Measurements from ENCODE around the gene SLC35A1. TPM values are rescaled to one million over a fixed set of nuclear protein-coding genes. Genes with fewer than 3 reads are reported as not detected.
"Not testable (repeated sequence)": the region's sequence is repeated elsewhere in the genome, so short reads cannot be mapped to it uniquely, and the experiment has no call there.

SLC35A1 gene, protein sequence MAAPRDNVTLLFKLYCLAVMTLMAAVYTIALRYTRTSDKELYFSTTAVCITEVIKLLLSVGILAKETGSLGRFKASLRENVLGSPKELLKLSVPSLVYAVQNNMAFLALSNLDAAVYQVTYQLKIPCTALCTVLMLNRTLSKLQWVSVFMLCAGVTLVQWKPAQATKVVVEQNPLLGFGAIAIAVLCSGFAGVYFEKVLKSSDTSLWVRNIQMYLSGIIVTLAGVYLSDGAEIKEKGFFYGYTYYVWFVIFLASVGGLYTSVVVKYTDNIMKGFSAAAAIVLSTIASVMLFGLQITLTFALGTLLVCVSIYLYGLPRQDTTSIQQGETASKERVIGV
- total RNA-seq: 12.4 and 12.5 TPM in 2 replicates

DNA sequence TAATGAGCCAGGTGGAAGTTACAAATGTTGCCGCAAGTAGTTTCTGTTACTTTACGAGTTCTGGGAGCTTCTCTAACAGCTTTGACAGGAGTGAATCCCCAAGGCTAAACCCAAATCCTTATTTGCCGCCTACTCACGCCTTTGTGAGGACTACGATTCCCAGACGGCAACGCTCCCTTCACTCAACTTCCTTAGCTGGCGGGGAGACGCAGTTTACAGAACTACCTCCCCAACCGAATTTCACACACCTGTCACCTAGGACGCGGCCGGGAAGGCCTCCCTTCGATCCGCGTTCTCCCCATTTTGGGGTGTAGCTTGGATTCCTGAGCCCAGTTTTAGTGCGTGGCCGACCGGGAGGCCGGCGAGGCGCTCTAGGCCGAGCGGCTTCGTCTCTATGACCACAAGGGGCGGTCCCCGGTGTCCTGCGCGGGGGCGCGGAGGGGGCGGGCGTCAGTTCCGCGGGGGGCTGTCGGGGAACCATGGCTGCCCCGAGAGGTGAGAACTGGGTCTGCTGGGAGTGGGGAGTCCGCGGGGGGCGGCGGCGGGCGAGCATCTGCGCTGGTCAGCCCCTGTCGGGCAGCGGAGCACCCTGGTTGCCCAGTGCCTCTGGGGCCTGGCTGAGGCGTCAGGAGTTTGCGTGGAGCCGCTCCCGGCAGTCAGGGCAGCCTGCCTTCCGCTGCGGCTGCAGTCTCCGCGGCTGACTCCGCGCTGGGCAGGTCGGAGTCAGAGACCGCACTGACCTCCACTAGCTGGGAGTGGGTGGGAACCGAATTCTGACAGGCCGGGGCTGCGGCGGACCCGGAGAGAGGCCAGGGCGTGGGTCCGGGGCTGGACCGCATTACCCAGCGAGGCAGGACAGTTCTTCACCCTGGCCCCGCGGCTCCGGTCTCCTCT, at the start of gene SLC35A1:
SLC35A1 (plus strand) TSS at position 450 of the 894 bp plus-strand sequence; CDS start at position 480, 30 bp downstream.
- intact Hi-C loops (cut with micrococcal nuclease): loop anchor here (1.0 to 5.0 kb wide), 7 partner anchors 64 to 1608 kb away; partner anchors contain the start of genes AKIRIN2, ORC3, PNRC1 and SMIM8

DNA sequence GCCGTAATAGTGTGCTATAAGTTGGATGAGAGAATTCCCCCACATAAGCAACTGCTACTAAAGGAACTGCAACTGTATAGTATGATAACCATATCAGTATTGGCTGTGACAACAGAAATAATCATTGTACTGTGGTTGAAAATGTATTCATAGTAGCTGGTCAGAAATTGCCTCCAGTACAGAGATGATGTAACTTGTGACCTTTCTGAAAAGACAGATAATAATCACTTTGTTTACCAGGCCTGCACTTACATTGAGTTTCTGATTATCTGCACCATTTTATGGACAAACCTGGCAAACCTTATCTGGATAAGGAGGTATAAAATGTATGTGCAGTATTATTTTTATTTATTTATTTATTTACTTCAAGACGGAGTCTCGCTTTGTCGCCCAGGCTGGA, 46.0 kb upstream of the SLC35A1 start:
- intact Hi-C loops (cut with micrococcal nuclease): no loop called here

DNA sequence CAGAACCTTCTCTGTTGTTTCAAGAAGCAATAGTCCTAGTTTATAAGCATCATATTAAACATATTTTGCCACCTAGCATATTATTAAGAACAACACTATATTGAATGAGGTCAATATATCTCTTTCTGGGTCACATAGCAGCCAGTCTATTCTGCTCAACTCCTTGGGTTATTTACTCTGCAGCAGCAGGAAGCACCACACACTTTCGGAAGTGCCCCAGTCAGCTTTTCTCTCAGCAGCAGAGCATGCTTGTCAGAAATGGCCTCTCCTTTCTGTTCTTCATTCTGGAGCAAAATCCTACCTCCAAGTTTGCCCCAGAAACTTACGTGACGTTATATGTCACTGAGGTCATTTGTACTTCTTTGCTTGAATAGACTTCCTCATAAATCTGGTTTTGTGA, 42.3 kb upstream of the SLC35A1 start:
- intact Hi-C loops (cut with micrococcal nuclease): no loop called here

DNA sequence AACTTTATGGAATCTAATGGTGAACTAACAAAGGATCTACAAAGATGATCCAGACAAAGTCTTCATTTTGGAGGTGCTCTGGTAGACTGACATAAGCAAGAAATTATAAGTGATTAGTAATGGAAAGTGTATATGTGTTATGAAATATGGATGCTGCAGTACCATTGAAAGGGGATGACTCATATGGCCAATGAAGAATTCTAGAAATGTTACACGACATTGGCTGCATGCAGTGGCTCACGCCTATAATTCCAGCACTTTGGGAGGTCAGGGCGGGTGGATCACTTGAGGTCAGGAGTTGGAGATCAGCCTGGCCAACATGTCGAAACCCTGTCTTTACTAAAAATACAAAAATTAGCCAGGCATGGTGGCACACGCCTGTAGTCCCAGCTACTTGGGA, 41.5 kb upstream of the SLC35A1 start:
- intact Hi-C loops (cut with micrococcal nuclease): no loop called here

DNA sequence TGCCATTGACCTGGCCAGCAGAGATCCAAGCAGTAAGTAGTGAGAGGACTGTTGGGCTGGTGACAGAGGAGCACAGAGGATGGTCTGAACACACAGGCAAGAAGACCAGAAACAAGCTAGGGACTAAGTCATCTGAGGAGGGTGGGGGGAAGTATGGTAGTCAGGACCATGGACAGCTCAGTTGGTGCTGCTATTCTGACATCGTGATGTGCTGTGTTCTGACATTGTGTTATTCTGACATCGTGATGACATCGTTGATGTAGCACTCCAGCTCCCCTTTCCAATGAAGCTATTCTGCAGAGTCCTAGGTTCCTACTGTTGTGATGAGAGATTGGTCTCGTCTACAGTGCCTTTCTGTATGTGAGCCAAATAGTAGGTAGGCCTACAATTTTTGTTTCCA, 36.3 kb upstream of the SLC35A1 start:
- intact Hi-C loops (cut with micrococcal nuclease): no loop called here

DNA sequence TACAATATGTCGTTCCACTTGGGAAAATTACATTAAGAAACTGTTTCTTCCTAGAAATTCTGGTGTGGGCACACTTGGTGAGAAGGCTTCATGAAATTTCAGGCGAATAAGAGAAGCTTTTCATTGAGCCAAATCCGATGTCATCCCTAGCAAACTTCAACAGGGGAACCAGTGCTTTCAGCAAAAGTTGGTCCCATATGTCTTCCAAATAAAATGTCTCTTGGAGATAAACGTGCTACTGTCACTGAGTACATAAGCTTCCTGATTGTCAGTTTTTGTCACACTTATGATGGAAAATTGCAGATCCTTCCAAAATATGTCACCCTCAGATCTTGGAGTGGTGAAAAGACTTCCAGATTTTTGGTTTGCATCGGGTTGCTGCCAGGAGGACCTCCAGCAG, 31.1 kb upstream of the SLC35A1 start:
- intact Hi-C loops (cut with micrococcal nuclease): no loop called here

DNA sequence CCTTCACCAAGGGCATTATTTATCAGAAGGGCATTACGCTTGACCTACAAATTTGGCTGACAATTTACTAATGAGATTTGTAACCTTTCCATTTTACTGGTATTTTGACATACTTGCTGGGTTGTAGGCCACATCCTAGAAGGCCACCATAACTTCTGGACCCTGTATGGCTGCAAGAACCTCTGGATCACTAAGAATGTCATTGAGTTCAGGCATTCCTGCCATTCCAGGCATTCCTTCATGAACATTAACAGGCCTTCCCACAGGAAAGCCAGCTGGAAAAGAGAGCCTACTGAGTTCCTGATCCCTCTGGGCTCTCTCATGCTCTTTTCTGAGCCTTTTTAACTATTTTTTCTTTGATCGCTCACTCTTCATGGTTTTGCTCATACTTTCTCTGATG, 28.4 kb upstream of the SLC35A1 start:
- intact Hi-C loops (cut with micrococcal nuclease): no loop called here

DNA sequence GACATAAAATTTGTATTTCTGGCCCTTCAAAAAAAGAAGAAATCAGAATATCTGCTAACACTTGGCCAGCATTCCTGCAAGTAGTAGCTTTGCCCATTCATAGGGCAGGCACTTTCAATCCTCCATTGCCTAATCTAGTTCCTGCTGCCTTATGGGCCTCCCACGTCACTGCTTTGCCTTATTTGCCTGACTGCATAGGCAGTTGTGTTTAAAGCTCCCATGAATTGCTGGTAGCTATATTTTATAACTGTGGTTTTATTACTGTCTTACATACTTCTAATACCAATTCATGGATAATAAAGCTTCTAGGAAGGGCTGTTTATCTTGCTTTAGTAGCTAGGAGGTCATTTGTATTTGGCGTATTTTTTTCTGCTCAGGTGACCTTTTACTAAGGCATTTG, 7.7 kb upstream of the SLC35A1 start:
- intact Hi-C loops (cut with micrococcal nuclease): no loop called here

DNA sequence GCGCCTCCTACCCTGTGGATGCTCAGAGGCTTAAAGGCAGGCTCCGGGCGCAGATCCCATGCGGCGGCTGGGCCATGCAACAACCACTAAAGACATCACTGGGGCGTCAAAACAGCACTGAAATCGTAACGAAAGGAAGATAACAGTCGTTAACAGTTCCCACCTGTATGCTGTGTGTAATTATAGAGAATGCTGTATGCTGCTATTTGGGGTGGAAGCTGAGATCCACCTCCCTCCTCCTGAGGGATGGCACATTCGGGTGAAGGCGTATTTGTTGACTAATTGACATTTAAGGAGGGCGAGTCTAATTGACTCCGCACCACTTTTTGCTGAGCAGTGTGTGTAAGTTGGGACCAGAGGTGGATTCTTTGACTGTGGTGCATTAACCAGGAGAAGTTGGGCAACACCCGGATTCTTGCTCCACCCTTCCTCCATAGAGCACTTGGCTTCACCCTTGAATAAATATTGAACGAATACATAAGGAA, 687 bp downstream of the SLC35A1 start:
- intact Hi-C loops (cut with micrococcal nuclease): loop anchor here (2.0 to 5.0 kb wide), 4 partner anchors 65 to 1607 kb away; partner anchors contain the start of genes PNRC1 and ZNF292

DNA sequence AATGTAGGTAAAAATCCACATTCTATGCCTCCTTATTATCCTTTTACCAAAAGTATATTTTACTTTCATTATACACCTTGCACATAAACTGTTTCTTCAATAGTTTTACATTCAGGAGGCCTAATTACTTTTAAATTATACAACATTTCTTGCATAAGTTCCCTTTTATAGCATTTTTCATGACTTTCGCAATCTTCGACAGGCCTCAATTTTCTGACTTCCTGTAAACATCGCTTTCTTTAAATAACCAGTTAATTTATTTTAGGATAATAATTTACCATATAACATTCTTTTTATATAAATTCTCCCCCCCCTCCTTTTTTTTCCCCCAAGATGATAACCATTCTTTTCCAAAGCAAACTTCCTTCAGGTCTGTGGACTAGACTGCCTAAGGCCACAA, 9.2 kb downstream of the SLC35A1 start:
- intact Hi-C loops (cut with micrococcal nuclease): no loop called here

DNA sequence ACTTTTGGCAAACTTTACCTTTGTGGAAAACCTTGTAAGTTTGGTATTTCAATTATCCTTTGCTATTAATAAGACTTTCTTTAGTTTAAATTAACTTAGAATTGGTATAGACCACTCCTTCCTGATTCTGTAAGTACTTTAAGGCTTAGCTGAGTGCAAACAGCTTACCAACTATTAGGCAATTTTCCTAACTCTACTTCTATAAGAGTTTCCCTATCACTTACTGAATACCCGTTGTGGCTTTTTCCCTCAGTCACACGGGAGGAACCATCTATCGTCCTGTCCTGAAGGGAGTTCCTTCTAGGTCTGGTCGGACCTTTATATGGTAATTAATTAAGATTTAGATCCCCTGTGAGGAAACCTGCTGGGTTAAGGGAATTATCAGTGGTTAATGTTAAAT, 9.6 kb downstream of the SLC35A1 start:
- intact Hi-C loops (cut with micrococcal nuclease): no loop called here

DNA sequence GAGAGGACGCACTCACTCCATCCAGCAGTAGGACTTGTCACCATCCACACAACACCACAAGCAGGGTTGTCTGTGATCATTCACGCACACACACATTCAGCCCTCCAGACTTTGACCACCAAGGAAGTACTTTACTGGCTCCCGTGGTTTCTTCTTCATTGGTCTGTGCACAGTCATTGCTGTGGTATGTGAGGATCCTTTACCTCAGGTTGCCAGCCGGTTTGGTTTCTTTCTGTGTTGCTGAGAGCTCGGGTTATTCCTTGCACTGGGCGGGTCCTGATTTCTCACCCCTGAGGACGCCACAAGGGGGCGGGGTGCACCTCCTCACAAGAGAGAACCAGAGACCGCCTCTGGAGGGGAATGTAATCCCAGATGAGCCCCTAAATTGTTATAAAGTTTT, 11.2 kb downstream of the SLC35A1 start:
- intact Hi-C loops (cut with micrococcal nuclease): no loop called here

DNA sequence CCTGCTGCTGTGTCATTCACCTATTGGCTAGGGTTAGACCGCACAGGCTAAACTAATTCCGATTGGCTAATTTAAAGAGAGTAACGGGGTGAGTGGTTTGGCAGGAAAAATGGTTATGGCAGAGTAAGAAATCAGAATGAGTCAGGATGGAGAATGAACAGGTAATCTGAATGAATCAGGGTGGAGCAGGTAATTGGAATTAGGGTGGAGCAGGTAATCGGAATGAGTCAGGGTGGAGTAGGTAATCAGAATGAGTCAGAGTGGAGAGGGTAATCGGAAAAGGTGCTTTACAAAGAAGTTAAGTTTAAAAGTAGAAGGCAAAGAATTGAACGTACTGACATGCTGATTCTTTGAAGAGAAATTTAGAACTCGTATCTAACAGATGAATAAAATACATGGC, 11.7 kb downstream of the SLC35A1 start:
- intact Hi-C loops (cut with micrococcal nuclease): no loop called here

DNA sequence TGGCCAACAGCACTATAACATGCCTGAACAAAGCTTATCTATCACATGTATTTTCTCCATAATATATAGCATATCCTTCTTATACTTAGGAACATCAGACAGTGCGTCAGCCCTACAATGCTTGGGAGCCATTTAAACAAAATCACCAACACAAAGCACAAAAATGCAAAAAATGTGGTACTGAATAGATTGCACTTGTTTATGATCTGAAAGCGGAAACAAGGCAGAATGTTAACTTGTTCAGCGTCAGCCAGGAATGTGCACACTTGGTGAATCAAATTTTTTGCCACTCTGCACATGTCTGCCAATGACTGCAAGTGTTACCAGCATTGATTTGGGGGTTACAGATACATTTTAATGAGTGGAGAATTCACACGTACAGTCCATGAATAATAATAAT, 14.8 kb downstream of the SLC35A1 start:
- intact Hi-C loops (cut with micrococcal nuclease): no loop called here

DNA sequence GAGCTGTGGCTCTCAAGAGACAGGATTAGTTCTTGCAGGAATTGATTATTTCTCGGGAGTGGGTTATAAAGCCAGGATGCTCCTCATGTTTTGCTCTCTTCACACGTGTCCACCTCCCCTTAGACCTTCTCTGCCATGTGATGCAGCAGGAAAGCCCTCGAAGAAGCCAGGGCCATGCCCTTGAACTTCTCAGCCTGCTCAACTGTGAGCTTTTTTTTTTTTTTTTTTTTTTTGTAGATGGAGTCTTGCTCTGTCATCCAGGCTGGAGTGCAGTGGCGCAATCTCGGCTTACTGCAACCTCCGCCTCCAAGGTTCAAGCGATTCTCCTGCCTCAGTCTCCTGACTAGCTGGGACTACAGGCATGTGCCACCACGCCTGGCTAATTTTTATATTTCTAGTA, 16.6 kb downstream of the SLC35A1 start:
- intact Hi-C loops (cut with micrococcal nuclease): not testable (repeated sequence)

DNA sequence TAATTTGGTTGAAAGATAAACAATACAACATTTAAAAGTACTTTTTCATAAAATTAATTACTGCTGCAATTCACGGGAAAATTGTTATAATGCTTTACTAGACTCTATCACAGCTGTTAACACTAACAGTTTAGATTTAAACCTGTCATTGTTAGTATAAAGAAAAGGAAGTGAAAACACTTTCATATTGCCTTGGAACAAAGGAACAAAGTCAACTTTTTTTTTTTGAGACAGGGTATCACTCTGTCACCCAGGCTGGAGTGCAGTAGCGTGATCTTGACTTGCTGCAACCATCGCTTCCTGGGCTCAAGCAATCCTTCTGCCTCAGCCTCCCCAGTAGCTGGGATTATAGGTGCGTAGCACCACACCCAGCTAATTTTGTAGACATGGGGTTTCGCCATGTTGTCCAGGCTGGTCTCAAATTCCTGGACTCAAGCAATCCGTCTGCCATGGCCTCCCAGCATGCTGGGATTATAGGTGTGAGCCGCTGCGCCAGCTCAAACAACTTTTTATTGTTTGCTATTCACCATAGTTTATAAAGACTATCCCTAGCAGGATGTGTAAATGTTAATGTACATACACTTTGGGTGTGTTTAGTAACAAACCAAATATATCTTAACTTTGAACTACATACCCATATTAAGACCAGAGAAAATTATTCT, 22.1 kb downstream of the SLC35A1 start:
- intact Hi-C loops (cut with micrococcal nuclease): no loop called here

DNA sequence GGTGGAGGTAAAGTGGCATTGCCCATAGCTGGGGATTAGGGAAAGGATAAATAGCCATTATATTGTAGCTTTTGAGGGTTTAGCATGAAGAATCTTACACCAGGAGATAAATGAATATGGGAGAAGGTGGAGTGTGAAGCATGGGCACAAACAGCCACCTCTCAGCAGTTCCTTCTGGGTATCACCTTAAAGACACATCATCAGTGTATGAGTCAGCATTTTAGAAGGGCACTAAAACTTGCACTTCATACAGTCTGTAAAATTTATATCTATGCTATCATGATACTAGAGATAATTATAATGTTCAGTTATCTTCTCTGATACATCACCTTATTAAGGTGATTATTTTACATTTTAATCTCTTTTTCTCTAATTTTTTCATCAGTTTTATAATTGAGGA, 25.3 kb downstream of the SLC35A1 start:
- intact Hi-C loops (cut with micrococcal nuclease): no loop called here

DNA sequence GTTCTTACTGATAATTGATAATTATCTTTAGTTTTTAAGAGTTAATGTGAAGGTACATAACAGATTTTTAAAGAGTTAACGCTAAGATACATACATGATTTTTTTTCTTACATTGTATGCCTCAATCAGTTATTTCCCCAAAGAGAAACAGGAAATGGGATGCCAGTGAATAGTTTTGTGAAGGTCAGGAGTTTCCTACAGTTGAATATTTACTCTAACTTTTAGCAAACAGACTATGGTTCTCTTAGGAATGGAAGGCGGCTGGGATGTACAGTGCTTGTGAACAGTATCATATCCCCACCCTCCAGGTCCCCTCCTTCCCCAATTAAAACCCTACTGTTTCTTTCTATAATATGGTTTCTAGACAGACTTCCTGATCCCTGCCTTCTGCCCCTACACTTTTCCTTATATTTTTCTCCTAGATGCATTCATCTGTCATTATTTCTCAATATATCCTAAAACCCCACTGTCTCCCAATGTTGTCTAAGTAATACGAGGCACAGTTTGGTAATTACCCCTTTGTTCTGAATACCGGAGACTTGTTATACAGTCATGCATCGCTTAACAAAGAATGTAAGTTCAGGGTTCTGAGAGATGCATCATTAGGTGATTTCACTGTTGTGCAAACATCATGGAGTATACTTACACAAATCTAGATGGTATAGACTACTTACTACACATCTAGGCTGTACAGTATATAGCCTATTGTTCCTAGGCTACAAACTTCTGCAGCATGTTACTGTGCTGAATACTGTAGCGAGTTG, 29.2 kb downstream of the SLC35A1 start:
- intact Hi-C loops (cut with micrococcal nuclease): no loop called here

DNA sequence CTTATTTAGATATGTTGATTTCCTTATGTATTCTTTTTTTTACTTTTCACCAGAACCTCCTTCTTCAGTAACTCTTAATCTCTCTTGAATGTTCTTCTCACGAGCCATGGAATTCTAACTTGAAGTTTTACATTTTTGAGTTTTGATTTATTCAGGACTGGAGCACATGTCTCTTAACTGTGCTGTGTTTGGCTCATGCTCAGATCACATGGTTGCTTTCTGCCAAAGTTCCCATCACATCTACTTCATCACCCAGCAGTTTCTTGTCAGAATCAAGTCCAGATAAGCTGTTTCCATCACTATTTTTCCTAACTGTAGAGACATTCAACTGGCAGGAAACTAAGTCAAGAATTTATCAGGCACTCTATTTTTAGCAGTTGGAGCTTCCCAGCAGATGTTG, 31.7 kb downstream of the SLC35A1 start:
- intact Hi-C loops (cut with micrococcal nuclease): no loop called here

DNA sequence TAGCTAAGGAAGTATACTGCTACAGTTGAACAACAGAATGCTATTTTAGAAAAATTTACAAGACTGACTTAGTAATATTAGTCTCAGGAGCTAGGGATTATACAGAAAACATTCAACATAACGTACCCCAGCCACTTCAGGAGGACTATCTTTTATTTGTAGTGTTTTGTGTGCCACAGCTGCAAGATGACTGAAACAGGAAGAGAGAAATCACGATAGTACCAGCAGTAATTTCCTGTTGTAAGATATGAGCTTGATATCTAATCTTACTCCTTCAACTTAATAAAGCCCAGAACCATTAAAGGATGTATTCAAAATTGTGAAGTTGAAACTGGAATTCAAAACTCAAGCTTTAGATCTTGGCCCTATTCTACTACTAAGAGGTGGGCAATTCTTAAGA, 42.1 kb downstream of the SLC35A1 start:
- intact Hi-C loops (cut with micrococcal nuclease): no loop called here

DNA sequence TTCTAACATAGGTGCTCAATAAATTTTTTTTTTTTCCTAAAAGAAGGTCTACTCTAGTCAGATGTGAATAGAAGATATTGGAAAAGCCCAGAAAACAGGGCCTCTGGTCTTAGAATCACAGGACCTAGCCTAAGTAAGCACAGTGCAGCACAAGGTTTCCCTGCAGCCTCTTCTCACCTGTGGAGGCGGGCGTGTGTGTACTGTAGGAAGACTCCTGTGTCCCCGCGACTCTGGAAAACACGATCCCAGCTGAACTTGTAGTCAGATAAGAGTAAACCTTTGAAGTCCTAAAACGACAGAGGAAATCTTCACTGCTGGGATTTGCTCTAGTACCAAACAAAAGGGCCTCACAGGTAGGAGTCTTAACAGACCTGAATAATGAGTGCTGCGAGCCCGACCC, 45.7 kb downstream of the SLC35A1 start:
- intact Hi-C loops (cut with micrococcal nuclease): no loop called here

Data from T-helper 2 cell treated with Interferon-gamma antibody and Interleukin-4, amounts not matched to agents 100 ng/mL and 5 ng/mL, for 36 hours (primary cell).